K562 (cell line): ENCODE results near the gene SSBP2. TPM values are rescaled to one million over a fixed set of nuclear protein-coding genes. Genes with fewer than 3 reads are reported as not detected.

ENCODE experiments used
- ADNP ChIP-seq: fragments of 200-800 bp; sonication (Bioruptor generic); IDR thresholded peaks from 2 replicates; pipeline ENCODE4 v1.6.1; 2016; ENCODE audit warnings: missing genetic modification characterization, missing compliant biosample characterization
- ARID1B ChIP-seq: fragments of 450-650 bp; IDR thresholded peaks from 2 replicates; pipeline ENCODE4 v1.6.1; 2016; ENCODE audit warnings: antibody characterized with exemption, mild to moderate bottlenecking, inconsistent platforms
- CCNT2 ChIP-seq: IDR thresholded peaks from 2 replicates; pipeline ENCODE4 v1.6.1; 2011; ENCODE audit warnings: borderline replicate concordance, low read depth, mild to moderate bottlenecking, moderate library complexity, mixed read lengths, low read length; ENCODE audit not compliant: insufficient read length; ENCODE audit errors: extremely low read depth
- CHD4 ChIP-seq: fragments of 200-600 bp; sonication (generic); IDR thresholded peaks from 3 replicates; pipeline ENCODE4 v1.6.1; 2012; ENCODE audit warnings: low read depth, mild to moderate bottlenecking, mixed read lengths, low read length, inconsistent platforms; ENCODE audit not compliant: insufficient read depth, insufficient replicate concordance, poor library complexity, severe bottlenecking
- DDX20 ChIP-seq: fragments of 450-650 bp; IDR thresholded peaks from 2 replicates; pipeline ENCODE4 v1.6.1; 2016; ENCODE audit warnings: missing genetic modification characterization, low read depth, mild to moderate bottlenecking, missing compliant biosample characterization, moderate library complexity
- E2F8 ChIP-seq: fragments of 450-650 bp; IDR thresholded peaks from 2 replicates; pipeline ENCODE4 v1.7.1; 2018; ENCODE audit warnings: mild to moderate bottlenecking, low read depth; ENCODE audit not compliant: partially characterized antibody
- ELF4 ChIP-seq: fragments of 450-650 bp; formaldehyde crosslinking; IDR thresholded peaks from 2 replicates; pipeline ENCODE4 v1.4.0; 2022; ENCODE audit warnings: missing genetic modification characterization
- ETV1 ChIP-seq: fragments of 450-650 bp; conservative IDR thresholded peaks from 2 replicates; pipeline ENCODE4 v1.6.1; 2016; ENCODE audit warnings: missing genetic modification characterization, control low read depth, low read depth, missing compliant biosample characterization
- EWSR1 ChIP-seq: fragments of 450-650 bp; IDR thresholded peaks from 2 replicates; pipeline ENCODE4 v1.6.1; 2018; ENCODE audit warnings: borderline replicate concordance, mild to moderate bottlenecking, low read depth, moderate library complexity; ENCODE audit not compliant: partially characterized antibody
- IFI16 ChIP-seq: fragments of 250-450 bp; sonication (Bioruptor Pico); IDR thresholded peaks from 2 replicates; pipeline ENCODE4 v2.1.2; 2022; ENCODE audit warnings: mild to moderate bottlenecking, inconsistent platforms
- NFXL1 ChIP-seq: fragments of 450-650 bp; formaldehyde crosslinking; IDR thresholded peaks from 2 replicates; pipeline ENCODE4 v1.4.0; 2021; ENCODE audit warnings: mild to moderate bottlenecking
- NKRF ChIP-seq: fragments of 450-650 bp; IDR thresholded peaks from 2 replicates; pipeline ENCODE4 v1.6.1; 2016; ENCODE audit warnings: borderline replicate concordance
- RNF2 ChIP-seq: sonication (generic); IDR thresholded peaks from 2 replicates; pipeline ENCODE4 v1.6.1; 2016
- SIN3B ChIP-seq: fragments of 450-650 bp; IDR thresholded peaks from 2 replicates; pipeline ENCODE4 v1.6.1; 2017; ENCODE audit warnings: low read depth, mild to moderate bottlenecking, moderate library complexity
- STAT6 ChIP-seq: sonication (generic); formaldehyde crosslinking; IDR thresholded peaks from 2 replicates; pipeline ENCODE4 v1.8.1; 2023; ENCODE audit warnings: mild to moderate bottlenecking, missing genetic modification reagents
- TEAD4 ChIP-seq, 2 experiments: sonication (generic) in 1 of 2; formaldehyde crosslinking in 1 of 2; IDR thresholded peaks; 2 replicates each; pipeline versions ENCODE4 v1.6.1 to v1.8.0; 2012 to 2022; ENCODE audit warnings: borderline replicate concordance in 1 of 2, inconsistent platforms in 1 of 2, low read length in 1 of 2, mild to moderate bottlenecking in 1 of 2, missing genetic modification reagents in 1 of 2
- ZNF436 ChIP-seq: fragments of 250-450, 450-650 bp; sonication (Bioruptor Pico); formaldehyde crosslinking; IDR thresholded peaks from 2 replicates; pipeline ENCODE4 v1.7.0; 2020; ENCODE audit warnings: mild to moderate bottlenecking
- ZNF639 ChIP-seq, 2 experiments: fragments of 200-800 bp in 1 of 2; sonication (Bioruptor generic) in 1 of 2; sonication (generic) in 1 of 2; formaldehyde crosslinking in 1 of 2; IDR thresholded peaks in 1 of 2; conservative IDR thresholded peaks in 1 of 2; 2 replicates each; pipeline versions ENCODE4 v1.5.0 to v1.6.1; 2016 to 2020; ENCODE audit warnings: missing compliant biosample characterization in 1 of 2, missing genetic modification characterization in 1 of 2, missing genetic modification reagents in 1 of 2
- polyA plus RNA-seq, 8 experiments: library from polyadenylated mRNA; depleted of rRNA in 4 of 8; stranded (reverse) in 5 of 8; unstranded in 3 of 8; fragments of >200 nt; fragmentation: Nextera tagmentation in 2 of 8; fragmentation: Illumina TruSeq in 1 of 8; extraction: Ambion mirVana in 2 of 8; extraction: Trizol in 1 of 8; gene quantifications; 2 replicates each; pipeline versions ENCODE4 v1.2.1 to v1.2.3, GENCODE V29; 2011 to 2014; ENCODE audit warnings: inconsistent platforms in 1 of 8, missing spikeins in 1 of 8
- total RNA-seq, 7 experiments: library from RNA; depleted of rRNA in 6 of 7; stranded (reverse); fragments of >200 nt in 6 of 7; fragmentation: Illumina TruSeq in 2 of 7; extraction: Trizol in 2 of 7; gene quantifications; 2 replicates each; pipeline versions ENCODE4 v1.2.1 to v1.2.3, GENCODE V29; 2011 to 2021; ENCODE audit warnings: low replicate concordance in 1 of 7

SSBP2 gene
- total and polyA plus RNA-seq, 9 of the 15 experiments (the other 6 are each of a cell fraction or from before 2014, with no cell fraction given), result 22.3 to 133 (median 42.1) TPM

GRCh38 chr5:81763294-81763928 lies 12.5 kb upstream of the SSBP2 start (continued):
- TF ChIP-seq NKRF (no peak), ETV1 (no peak), DDX20 (tag) (no peak), CCNT2 (no peak), ADNP (no peak), IFI16 (CRISPR knock-in tag) (no peak), EWSR1 (no peak), STAT6 (CRISPR knock-in tag) (no peak), NFXL1 (no peak), ZNF436 (CRISPR knock-in tag) (no peak), RNF2 (no peak), CHD4 (no peak), SIN3B (no peak), ARID1B (peak; percentile 84), E2F8 (peak; percentile 1), ELF4 (CRISPR knock-in tag) (no peak), ZNF639 (CRISPR knock-in tag; conservative IDR thresholded peaks at IDR 0.05 in 1 of 2, IDR thresholded peaks at IDR 0.05 in 1 of 2) (no peak), TEAD4 (IDR thresholded peaks at IDR 0.05; ENCODE audit: low read length) (peak; percentile 76), TEAD4 (CRISPR knock-in tag; IDR thresholded peaks at IDR 0.05; ENCODE audit: borderline replicate concordance) (no peak)
